GM19463 (cell line): ENCODE results near the gene MORC1.

Source experiments
- ATAC-seq: cut with Tn5 transposase; IDR thresholded peaks from one replicate; pipeline ENCODE4 v1.9.1; 2021; ENCODE audit warnings: mild to moderate bottlenecking, moderate library complexity; ENCODE audit not compliant: unreplicated experiment

MORC1 gene

GRCh38 chr3:108946292-108947285 is 171.3 kb downstream of the MORC1 start:
- ATAC-seq, result no peak

DNA sequence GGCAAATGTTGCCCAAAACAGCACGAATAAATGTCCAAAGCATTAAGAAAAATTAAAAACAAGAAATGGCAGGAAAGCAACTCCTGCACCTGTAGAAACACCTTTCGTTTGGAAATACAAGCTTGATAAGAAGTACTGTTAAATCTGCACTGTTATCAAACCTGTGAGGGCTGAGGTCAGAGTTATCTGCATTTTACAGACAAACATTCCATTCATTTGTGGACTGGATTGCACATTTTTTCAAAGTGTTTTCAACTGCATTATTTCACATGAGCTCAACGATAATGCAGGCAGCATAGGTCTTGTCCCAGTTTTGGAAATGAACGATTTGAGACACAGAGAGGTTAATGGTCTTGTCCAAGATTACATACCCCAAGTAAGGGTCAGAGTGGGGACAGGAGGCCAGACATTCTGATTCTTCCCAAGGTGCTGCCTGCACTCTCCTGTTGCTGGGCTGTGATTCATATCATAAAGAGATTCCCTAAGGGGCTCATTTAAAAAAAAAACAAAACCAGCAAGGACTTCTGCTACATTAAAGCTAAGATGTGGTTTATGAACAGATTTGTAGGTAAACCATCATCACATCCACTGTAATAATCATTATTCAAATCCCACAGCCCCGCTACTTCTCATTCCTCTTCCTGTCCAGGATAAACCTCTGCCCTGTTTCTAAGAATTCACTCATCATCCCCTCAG is 177.2 kb downstream of the MORC1 start:
- ATAC-seq, result no peak

DNA sequence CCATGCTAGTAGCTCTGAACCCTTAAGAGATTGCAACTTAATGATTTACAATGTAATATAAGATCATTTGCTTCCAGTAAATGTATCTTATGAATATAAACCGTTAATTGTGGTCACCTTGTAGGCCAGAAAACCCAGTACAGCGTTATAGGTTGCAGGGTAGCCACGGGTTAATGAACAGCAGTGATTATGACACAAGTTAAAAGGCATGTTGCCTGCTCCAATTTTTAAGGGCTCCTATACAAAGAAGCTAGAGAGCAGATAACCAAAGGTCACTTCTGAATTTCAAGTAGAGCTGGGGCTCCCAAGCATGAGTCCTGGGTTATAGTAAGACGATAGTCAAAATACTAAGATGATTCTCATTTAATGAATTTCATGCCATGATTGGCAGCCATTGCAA is 177.8 kb downstream of the MORC1 start:
- ATAC-seq, result no peak

DNA sequence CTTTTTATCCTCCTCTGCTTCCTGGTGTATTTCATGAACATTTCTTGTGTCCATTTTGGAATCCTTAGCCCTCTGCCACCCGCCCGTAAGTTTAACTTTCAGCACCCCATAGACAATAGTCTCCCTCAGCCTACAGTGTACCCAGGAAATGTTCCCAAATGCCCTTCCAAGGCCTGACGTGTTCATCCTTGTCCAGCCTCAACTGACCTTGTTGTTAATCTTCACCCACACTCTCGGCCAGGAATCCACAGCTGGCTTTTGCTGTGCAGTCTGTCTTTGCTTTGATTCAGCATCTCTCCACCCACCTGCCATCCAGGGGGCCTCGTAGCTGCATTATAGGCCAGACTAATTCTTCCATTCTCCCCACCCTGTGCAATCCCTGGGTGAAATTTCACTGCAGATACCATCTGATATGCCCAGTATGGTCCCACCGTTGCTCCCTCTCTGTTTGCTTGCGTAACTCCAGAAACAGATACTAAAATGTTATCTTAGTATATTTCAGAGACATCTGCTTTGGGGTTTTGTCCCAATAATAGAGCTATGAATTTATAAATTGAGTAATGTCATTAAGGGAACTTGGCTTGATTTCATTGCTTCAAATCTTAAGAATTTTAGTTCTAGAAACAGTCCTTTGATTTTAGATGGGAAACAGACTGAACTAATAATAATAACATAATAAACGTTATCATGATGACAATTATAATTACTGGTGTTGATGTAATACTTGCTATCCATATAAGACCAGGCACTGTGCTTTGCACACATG is 180.8 kb downstream of the MORC1 start:
- ATAC-seq, result no peak

DNA sequence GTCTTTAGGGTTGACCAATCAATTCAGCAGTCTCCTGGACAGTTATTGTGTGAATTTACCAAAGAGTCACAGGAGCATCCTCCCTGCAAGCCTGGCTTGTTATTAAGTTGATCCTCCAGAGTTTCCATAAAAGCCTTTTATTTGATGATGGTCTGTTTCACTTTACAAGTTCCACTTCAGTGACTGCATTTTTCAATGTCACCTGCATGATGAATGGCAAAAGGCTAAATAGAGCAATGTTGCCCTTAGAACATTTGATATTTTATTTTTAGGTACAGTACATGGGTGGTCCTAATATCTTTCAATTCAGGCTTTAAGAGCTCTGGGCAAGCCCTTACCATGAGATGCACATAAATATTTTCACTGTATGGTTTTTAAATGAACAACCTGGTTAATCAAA is 186.9 kb downstream of the MORC1 start:
- no peak for ATAC-seq

GRCh38 chr3:108918866-108919265 is 199.1 kb downstream of the MORC1 start:
- no peak for ATAC-seq

DNA sequence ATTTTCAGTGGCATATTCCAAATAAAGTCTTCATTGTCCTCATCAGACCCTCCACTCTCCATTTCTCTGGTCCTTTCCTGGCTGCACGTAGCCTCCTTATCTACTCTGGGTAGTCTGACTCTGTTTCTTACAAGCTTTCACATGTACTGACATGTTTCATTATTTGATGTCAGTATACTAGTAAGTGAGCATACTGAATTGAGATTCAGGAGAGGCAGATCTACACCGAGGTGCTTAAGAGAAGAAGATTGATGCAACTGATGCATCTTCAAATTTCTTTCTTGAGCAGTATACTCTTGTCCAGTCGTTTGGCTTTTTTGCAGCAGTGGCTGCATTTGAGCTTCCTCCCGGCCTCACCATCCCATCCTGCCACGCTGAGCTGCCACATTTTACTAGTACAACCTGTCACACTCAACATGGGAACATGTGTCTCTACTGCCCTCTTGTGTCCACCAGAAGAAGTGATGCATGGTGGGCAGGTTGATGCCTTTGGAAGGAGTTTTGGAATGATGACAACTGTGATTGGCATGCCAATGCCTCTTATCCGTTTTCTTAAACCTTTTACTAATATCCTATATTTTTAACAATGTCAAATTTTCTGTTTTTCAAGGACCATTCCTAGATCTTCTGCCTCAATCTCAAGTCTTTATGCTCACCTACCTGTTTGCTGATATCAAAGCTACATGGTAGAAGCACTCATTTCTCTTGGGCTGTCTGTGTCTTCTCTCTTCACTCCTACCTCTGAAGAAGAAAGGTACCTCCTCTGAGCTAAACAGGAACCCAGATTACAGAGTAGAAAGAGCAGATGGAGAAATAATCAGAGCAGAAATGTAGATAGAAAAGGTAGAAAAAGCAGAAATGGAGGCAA is 202.9 kb downstream of the MORC1 start:
- peak; percentile 93 for ATAC-seq

GRCh38 chr3:108909799-108910198 is 208.1 kb downstream of the MORC1 start:
- ATAC-seq, result no peak
